Neuron (in vitro differentiated cells): ENCODE measurements around the gene KANK2.

Source experiments
- H2AFZ ChIP-seq: one replicate; pipeline ENCODE4 v1.6.1; 2013; ENCODE audit warnings: low read depth, mild to moderate bottlenecking, inconsistent platforms, low read length, moderate library complexity
- H3K27me3 ChIP-seq: one replicate; pipeline ENCODE4 v1.6.1; 2013; ENCODE audit warnings: low read length; ENCODE audit not compliant: insufficient read depth
- H3K36me3 ChIP-seq: one replicate; pipeline ENCODE4 v1.6.1; 2013; ENCODE audit warnings: low read length; ENCODE audit not compliant: insufficient read depth
- H3K4me1 ChIP-seq: one replicate; pipeline ENCODE4 v1.6.1; 2013; ENCODE audit warnings: low read length; ENCODE audit not compliant: insufficient read depth
- H3K4me3 ChIP-seq: 2 replicates; pipeline ENCODE4 v1.5.1; 2013; ENCODE audit warnings: mild to moderate bottlenecking, low read length, moderate library complexity
- H3K9me3 ChIP-seq: one replicate; pipeline ENCODE4 v1.6.1; 2013; ENCODE audit warnings: low read length

The KANK2 gene

DNA sequence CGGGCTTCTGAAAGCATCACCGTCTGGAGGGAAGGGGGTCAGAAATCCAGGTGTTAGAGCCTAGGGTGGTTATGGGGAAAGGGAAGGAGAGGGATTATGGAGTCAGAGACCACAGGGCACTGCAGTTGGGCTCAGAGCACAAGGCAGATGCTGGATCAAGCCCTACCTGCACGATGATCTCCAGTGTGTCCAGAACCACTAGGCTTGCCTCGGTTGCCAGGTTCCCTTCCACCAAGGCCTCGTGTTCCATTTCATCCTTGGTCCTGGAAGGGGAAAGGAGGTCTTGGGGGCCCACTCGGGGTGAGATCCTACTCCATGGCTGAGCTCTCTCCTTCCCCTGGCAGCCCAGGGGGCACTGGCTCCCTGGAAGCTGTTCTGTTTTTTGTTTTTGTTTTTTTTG lies 17.0 kb upstream of the KANK2 start:
- H3K9me3 ChIP-seq = no peaks in the 10 kb centered on the region
- H3K27me3 ChIP-seq = no peaks in the 10 kb centered on the region
- peaks cover 28% of the 10 kb centered on the region for H3K36me3 ChIP-seq
- no peaks in the 10 kb centered on the region for H3K4me1 ChIP-seq
- no peak overlapping the region for H3K4me3 ChIP-seq
- H2AFZ ChIP-seq = no peak overlapping the region

DNA sequence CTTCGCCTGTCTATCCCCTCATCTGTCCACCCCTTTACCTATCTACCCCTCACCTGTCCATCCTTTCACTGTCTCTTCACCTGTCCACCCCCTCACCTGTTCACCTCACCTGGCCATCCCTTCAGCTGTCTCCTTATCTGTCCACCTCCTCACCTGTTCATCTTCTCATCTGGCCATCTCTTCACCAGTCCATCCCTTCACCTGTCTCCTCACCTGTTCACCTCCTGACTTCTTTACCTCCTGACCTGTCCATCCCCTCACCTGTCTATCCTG lies 13.2 kb upstream of the KANK2 start:
- no peak overlapping the region for H2AFZ ChIP-seq
- no peaks in the 10 kb centered on the region for H3K4me1 ChIP-seq
- H3K9me3 ChIP-seq = no peaks in the 10 kb centered on the region
- H3K27me3 ChIP-seq = no peaks in the 10 kb centered on the region
- no peak overlapping the region for H3K4me3 ChIP-seq
- H3K36me3 ChIP-seq = peaks cover 20% of the 10 kb centered on the region

DNA sequence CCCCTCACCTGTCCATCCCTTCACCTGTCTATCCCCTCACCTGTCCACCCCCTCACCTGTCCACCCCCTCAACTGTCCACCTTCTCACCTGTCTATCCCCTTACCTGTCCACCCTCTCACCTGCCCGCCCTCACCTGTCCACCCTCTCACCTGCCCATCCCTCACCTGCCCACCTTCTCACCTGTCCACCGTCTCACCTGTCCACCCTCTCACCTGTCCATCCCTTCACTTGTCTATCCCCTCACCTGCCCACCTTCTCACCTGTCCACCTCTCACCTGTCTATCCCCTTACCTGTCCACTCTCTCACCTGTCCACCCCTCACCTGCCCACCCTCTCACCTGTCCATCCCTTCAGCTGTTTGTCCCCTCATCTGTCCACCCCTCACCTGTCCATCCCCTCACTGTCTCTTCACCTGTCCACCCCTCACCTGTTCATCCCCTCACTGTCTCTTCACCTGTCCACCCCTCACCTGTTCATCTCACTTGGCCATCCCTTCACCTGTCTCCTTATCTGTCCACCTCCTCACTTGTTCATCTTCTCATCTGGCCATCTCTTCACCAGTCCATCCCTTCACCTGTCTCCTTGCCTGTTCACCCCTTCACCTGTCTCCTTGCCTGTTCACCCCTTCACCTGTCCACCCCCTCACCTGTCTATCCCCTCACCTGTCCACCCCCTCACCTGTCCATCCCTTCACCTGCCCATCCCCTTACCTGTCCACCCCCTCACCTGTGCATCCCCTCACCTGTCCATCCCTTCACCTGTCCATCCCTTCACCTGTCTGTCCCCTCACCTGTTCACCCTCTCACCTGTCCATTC lies 12.7 kb upstream of the KANK2 start:
- Histone ChIP-seq H3K36me3 (peaks cover 16% of the 10 kb centered on the region), H3K9me3 (no peaks in the 10 kb centered on the region), H3K27me3 (no peaks in the 10 kb centered on the region), H3K4me1 (no peaks in the 10 kb centered on the region), H3K4me3 (no peak overlapping the region), H2AFZ (no peak overlapping the region)

DNA sequence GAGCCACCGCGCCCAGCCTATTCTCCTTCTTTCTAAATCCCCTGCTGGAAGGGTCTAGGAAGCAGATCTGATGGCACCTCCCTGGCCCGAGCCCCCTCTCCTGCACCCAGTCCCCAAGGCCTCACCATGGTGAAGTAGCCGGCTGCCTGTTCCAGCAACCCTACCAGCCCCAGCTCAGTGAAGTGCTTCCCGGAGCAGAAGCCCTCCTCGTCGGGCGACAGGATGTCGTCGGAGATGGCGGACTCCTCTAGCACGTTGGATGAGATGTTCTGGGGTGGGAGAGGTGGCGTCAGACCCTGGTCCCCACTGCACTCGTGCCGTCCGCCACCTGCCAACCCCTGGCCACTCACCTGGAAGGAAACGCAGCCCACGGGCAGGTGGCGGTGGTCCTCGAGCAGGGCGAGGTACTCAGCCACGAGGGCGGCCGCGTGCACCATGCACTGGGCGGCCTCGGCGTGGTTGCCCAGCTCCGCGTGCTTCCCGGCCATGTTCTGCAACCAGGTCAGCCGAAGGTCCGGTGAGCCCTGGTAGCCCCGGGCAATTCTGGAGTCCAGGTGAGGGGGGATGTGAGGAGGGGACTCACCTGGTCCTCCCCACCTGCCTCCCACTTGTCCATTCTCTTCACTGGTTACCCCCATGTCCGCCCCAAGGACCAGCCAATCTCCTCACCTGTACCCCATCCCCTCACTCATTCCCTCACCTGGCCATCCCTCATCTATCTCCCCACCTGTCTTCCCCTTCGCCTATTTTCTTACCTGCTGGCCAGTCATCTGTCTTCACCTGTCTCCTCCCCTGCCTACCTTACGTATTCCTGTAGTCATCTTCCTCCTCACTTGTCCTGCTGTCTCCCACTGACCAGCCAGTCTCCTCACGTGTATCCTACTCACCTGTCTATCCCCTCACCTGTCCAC lies 11.5 kb upstream of the KANK2 start:
- H3K4me3 ChIP-seq = no peak overlapping the region

DNA sequence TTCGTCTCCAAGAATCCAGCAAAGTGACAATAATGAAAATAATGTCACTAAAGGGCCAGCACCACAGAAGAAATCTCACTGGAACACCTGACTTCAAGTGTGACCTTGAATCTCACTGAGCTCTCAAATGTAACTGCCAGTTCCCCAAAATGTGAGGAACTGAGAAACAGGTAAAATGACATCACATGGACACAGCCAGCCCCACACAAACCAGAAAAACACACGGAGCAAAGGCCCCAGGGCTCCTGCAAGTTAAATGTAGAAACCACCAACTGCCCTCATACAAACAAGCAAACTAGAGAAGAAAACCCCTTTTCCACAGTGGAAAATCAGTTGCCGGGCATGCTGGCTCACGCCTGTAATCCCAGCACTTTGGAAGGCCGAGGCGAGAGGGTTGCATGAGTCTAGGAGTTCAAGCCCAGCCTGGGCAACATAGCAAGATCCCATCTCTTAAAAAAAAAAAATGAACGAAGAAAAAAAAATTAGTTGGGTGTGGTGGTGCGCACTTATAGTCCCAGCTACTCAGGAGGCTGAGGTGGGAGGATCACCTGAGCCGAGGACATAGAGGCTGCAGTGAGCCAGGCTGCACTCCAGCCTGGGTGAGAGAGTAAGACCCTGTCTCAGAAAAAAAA lies 8.7 kb upstream of the KANK2 start:
- no peaks in the 10 kb centered on the region for H3K27me3 ChIP-seq
- H3K36me3 ChIP-seq = peaks cover 14% of the 10 kb centered on the region
- no peak overlapping the region for H2AFZ ChIP-seq
- H3K4me3 ChIP-seq = no peak overlapping the region
- no peaks in the 10 kb centered on the region for H3K4me1 ChIP-seq
- H3K9me3 ChIP-seq = no peaks in the 10 kb centered on the region

More for the DNA sequence above, 11.5 kb upstream of the KANK2 start:
- Histone ChIP-seq H3K36me3 (peaks cover 9% of the 10 kb centered on the region), H3K9me3 (no peaks in the 10 kb centered on the region), H3K4me1 (no peaks in the 10 kb centered on the region), H2AFZ (no peak overlapping the region), H3K27me3 (no peaks in the 10 kb centered on the region)

DNA sequence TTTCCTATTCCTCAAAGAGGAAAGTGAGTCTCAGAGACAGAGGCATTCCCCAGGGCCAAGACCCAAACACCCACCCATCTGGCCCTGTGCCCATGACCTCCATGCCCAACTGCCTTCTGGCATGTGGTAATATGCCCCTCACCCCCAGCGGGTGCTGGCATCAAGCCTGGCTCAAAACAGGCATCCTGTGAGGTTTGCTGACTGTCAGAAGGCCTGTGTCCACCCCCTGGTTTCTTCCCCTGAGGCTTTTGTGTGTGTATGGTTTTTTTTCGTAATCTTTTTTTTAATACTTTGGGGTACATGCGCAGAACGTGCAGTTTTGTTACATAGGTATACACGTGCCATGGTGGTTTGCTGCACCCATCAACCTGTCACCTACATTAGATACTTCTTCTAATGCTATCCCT lies 7.6 kb upstream of the KANK2 start:
- Histone ChIP-seq H3K4me3 (no peak overlapping the region), H2AFZ (no peak overlapping the region), H3K4me1 (no peaks in the 10 kb centered on the region), H3K27me3 (no peaks in the 10 kb centered on the region), H3K9me3 (no peaks in the 10 kb centered on the region), H3K36me3 (peaks cover 9% of the 10 kb centered on the region)

DNA sequence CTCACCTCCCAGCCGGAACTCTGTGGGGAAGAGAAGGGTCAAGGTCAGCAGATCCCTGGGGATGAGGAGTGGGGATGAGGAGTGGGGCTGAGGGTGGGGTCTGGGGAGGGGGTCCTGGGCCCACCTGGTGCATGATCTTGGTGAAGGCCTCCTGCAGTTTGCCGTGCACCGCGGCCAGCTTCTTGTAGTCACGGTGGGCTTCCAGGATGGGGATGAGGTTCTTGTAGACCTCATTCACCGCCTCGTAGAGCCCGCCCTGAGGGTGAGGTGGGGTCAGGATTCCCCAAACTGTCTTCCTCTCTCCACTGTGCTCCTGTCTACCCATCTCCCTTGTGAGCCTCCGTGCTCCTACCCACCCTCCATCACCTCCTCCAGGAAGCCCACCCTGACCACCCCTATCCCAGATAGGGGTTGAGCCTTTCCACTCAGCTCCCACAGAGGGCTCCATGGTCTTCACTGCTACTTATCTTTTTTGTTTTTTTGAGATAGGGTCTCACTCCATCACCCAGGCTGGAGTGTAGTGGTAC lies 6.8 kb upstream of the KANK2 start:
- peaks cover 9% of the 10 kb centered on the region for H3K36me3 ChIP-seq

DNA sequence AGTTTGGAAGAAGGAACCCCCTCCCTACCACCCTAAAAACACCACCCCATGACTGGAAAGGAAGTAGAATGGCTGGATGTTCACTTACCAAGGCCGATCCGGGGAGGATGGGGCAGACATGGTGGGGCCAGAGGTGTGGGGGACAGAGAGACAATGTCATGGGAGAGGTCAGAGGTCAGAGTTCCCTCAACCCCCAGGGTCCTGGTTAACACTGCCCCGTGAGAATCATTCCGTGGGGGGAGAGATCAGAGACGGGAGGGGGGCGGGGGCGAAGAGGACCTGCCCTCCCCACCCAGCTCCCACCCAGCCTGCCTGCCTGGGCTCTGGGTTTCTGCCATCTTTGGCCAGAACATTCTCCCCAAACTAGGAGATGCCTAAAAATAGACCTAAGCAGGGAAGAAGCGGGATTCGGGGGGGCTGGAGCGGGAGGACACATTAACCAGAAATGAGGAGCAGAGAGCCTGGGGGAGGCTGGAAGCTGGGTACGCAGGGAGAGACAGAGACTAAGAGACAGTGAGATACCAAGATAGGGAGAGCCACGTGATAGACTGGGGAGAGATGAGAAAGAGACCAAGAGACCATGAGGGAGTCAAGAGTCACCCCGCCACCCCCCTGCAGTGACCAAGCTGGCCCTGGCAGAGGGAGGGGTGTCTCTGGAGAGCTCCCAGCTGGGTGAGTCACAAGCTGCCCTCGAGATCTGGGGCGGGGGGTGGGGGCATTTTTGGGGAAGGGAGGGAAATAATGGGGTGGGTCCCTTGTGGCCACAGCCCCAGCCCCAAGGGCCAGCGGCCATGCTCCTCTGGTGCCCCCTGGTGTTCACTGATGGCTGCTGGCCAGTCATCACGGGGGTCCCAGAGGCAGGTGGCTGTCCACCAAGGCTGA lies 6.1 kb upstream of the KANK2 start:
- Histone ChIP-seq H3K36me3 (peaks cover 11% of the 10 kb centered on the region), H3K27me3 (no peaks in the 10 kb centered on the region), H3K4me3 (no peak overlapping the region), H2AFZ (no peak overlapping the region), H3K4me1 (no peaks in the 10 kb centered on the region), H3K9me3 (no peaks in the 10 kb centered on the region)

More for the DNA sequence above, 6.8 kb upstream of the KANK2 start:
- Histone ChIP-seq H3K4me3 (no peak overlapping the region), H2AFZ (no peak overlapping the region), H3K9me3 (no peaks in the 10 kb centered on the region), H3K4me1 (no peaks in the 10 kb centered on the region), H3K27me3 (no peaks in the 10 kb centered on the region)

DNA sequence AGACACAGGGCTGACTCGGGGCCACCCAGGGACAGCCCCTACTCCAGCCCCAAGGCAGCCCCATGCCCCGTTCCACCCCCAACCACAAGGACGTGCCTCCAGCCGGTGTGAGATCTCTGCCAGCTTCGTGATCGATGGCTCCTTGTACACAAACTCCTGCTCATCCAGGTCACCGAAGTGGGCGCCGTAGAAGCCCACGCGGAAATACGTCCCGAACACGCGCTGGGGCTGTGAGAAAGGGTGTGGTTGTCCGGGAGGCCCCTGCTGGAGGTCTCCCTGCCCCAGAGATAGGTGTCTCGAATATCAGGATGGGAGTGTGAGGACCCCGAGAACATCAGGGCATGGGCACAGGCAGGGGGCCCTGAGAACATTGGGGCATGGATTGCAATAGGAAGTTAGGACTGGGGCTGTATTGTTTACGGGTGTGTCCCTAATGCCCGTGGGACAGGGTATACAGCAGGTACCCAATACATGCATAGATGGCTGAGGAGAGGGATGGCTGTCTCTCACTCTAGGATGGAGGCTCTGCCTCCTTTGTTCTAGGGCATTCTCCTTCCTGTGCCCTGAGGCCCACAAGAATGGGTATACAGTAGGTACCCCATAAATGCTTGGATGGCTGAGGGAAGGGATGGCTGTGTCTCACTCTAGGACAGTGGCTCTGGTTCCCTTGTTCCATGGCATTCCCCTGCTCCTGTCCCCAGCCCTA lies 5.3 kb upstream of the KANK2 start:
- Histone ChIP-seq H3K4me1 (no peaks in the 10 kb centered on the region), H3K36me3 (peaks cover 11% of the 10 kb centered on the region), H3K9me3 (no peaks in the 10 kb centered on the region), H2AFZ (no peak overlapping the region), H3K27me3 (no peaks in the 10 kb centered on the region), H3K4me3 (no peak overlapping the region)

DNA sequence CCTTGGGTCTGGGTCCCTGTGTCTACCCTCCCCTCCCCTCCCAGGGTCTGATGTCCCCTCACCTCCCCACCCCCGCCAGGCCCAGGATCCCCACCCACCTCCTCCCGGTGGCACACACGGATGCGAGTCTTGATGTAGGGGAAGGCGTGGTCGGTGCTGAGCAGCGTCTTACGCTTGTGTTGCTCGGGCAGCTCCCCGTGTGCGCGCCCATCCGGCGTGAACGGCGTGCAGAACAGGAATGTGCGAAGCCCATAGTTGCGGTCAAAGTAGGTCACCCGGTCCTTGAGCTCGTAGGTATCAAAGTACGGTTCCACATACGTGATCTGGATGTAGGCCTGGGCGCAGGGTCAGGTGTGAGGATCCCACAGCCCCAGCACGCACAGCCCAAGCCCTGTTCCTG lies 4.4 kb upstream of the KANK2 start:
- no peak overlapping the region for H2AFZ ChIP-seq
- H3K27me3 ChIP-seq = no peaks in the 10 kb centered on the region

DNA sequence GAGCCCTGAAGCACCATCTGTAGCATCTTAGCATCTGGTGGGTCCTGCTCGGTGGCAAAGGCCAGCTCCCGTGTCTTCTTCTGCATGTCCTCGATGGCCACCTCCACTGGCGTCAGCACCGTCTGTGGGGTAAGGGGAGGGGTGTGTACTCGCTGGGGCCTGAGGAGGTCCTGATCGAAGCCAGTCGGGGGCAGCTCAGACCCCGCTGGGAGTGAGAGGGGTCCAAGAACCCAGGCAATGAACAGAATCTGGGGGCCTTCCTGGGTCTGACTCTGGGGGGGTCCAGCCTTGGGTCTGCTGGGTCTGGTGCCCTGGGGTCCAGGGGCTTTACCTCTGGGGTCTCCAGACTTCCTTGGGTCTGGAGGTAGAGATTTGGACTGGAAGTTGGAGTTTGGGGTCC lies 3.6 kb upstream of the KANK2 start:
- H3K27me3 ChIP-seq = no peaks in the 10 kb centered on the region

More for the DNA sequence above, 4.4 kb upstream of the KANK2 start:
- no peaks in the 10 kb centered on the region for H3K9me3 ChIP-seq
- H3K4me1 ChIP-seq = no peaks in the 10 kb centered on the region
- peaks cover 11% of the 10 kb centered on the region for H3K36me3 ChIP-seq
- no peak overlapping the region for H3K4me3 ChIP-seq

DNA sequence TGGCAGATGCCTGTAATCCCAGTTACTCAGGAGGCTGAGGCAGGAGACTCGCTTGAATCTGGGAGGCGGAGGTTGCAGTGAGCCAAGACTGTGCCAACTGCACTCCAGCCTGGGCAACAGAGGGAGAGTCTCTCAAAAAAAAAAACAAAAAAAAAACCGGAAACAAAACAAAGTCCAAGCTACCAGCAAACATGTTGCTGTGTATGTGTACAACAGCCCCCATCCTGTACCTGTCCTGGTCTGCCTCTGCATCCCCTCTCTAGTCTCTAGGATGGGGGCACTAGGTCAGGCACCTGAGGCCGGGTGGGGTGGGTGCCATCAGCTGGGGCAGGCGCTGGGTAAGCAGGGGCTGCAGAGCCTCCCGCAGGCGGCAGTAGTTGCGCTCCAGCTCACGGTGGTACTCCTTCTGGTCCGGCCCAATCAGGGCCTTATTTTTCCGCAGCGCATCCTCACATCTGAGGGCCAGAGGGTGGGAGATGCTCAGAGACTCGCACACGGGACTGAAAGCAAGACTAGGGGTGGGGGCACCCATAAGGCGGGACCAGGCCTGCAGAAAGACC lies 2.8 kb upstream of the KANK2 start:
- no peaks in the 10 kb centered on the region for H3K4me1 ChIP-seq
- no peak overlapping the region for H2AFZ ChIP-seq
- no peak overlapping the region for H3K4me3 ChIP-seq
- H3K27me3 ChIP-seq = no peaks in the 10 kb centered on the region
- no peaks in the 10 kb centered on the region for H3K9me3 ChIP-seq
- peaks cover 11% of the 10 kb centered on the region for H3K36me3 ChIP-seq

More for the DNA sequence above, 3.6 kb upstream of the KANK2 start:
- H3K4me1 ChIP-seq = no peaks in the 10 kb centered on the region
- H3K4me3 ChIP-seq = no peak overlapping the region
- no peaks in the 10 kb centered on the region for H3K9me3 ChIP-seq
- H3K36me3 ChIP-seq = peaks cover 11% of the 10 kb centered on the region
- H2AFZ ChIP-seq = no peak overlapping the region
